Gastrocnemius medialis (tissue), 4 donors: ENCODE data around the gene MYH13.

ENCODE experiments used
- POLR2A ChIP-seq, 2 donors: fragments of 450-650 bp; IDR thresholded peaks; one replicate each; pipeline ENCODE4 v1.6.1; 2017; ENCODE audit warnings: antibody characterized with exemption in 2 of 2, mild to moderate bottlenecking in 2 of 2, moderate library complexity in 2 of 2
- TF ChIP-seq, protein P1 (sequence below), 5 experiments: fragments of 450-650 bp in 3 of 5; fragments of 200-600 bp in 2 of 5; sonication (generic) in 2 of 5; IDR thresholded peaks in 4 of 5; conservative IDR thresholded peaks in 1 of 5; 1 replicate in 4 of 5; 2 replicates in 1 of 5; pipeline ENCODE4 v1.5.1; 2016 to 2019; ENCODE audit warnings: antibody characterized with exemption in 5 of 5, mild to moderate bottlenecking in 3 of 5, moderate library complexity in 3 of 5

DNA sequence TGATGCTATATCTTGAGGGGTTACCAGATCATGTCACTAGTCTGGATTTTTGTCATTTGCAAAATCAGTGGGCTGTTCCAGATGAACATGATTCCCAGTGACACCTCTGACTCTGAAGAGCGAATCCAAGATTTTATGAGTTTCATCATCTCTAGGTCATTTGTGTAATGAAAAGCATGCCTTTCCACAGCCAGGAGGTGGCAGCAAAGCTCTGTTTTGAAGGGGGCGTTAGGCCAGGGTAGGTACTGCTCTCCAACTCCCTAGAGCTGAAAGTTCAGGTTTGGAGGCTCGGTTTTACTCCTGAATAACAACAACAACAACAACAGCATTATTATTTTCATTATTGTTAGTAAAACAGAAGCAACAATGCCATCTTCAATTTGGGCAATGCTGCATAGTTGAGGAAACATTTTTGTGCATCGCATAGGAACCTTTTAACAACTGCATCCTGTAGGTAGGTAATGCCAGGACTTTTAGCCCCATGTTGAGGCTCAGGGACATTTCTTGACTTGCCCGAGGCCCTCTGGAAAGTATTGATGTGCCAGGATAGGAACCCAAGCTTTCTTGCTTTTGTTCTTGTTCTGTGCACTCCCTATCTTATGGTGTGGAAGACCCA is 77.0 kb downstream of the MYH13 start:
- TF ChIP-seq, protein P1, sequence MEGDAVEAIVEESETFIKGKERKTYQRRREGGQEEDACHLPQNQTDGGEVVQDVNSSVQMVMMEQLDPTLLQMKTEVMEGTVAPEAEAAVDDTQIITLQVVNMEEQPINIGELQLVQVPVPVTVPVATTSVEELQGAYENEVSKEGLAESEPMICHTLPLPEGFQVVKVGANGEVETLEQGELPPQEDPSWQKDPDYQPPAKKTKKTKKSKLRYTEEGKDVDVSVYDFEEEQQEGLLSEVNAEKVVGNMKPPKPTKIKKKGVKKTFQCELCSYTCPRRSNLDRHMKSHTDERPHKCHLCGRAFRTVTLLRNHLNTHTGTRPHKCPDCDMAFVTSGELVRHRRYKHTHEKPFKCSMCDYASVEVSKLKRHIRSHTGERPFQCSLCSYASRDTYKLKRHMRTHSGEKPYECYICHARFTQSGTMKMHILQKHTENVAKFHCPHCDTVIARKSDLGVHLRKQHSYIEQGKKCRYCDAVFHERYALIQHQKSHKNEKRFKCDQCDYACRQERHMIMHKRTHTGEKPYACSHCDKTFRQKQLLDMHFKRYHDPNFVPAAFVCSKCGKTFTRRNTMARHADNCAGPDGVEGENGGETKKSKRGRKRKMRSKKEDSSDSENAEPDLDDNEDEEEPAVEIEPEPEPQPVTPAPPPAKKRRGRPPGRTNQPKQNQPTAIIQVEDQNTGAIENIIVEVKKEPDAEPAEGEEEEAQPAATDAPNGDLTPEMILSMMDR (IDR thresholded peaks at IDR 0.05 in 4 of 5, conservative IDR thresholded peaks at IDR 0.05 in 1 of 5) = peak in 4 of 5 experiments; percentile 44 to 51 (median 46)
- no peak for TF ChIP-seq POLR2A (IDR thresholded peaks at IDR 0.05)
